ENCODE measurements around the gene ARR3.

DNA sequence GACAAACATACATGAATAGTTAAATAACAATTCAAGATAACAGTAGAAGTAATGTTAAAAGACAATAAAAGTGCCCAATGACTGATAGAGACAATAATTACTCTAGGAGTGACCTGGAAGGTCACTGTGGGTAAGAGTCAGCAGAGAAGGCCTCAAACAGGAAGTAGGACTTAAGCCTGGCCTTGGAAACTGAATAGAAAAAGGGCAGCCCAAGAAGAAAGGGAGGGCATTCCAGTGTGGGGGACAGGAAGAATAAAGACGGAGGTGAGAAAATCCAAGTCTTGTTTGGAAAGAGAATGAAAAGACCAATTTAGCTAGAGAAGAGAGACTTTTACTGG lies 14.1 kb upstream of the ARR3 start:
- TF ChIP-seq TCF12 (IDR thresholded peaks at IDR 0.05; ENCODE audit: low read depth) (no peak), EP300 (IDR thresholded peaks at IDR 0.05; ENCODE audit: borderline replicate concordance) (no peak), YY1 (IDR thresholded peaks at IDR 0.05; ENCODE audit: low read depth) (no peak), TAF1 (IDR thresholded peaks at IDR 0.05; ENCODE audit: low read depth) (no peak), EGR1 (IDR thresholded peaks at IDR 0.05) (no peak), FOXM1 (IDR thresholded peaks at IDR 0.05; ENCODE audit: borderline replicate concordance, low read depth) (no peak), RAD21 (IDR thresholded peaks at IDR 0.05; ENCODE audit: low read depth) (no peak), CREB1 (IDR thresholded peaks at IDR 0.05; ENCODE audit: low read depth) (no peak), CEBPB (IDR thresholded peaks at IDR 0.05) (no peak), ZBTB7A (IDR thresholded peaks at IDR 0.05; ENCODE audit: low read depth) (no peak), TEAD4 (IDR thresholded peaks at IDR 0.05) (no peak)
- TF ChIP-seq, protein P1, sequence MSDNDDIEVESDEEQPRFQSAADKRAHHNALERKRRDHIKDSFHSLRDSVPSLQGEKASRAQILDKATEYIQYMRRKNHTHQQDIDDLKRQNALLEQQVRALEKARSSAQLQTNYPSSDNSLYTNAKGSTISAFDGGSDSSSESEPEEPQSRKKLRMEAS (IDR thresholded peaks at IDR 0.05): no peak
- TF ChIP-seq, protein P2, sequence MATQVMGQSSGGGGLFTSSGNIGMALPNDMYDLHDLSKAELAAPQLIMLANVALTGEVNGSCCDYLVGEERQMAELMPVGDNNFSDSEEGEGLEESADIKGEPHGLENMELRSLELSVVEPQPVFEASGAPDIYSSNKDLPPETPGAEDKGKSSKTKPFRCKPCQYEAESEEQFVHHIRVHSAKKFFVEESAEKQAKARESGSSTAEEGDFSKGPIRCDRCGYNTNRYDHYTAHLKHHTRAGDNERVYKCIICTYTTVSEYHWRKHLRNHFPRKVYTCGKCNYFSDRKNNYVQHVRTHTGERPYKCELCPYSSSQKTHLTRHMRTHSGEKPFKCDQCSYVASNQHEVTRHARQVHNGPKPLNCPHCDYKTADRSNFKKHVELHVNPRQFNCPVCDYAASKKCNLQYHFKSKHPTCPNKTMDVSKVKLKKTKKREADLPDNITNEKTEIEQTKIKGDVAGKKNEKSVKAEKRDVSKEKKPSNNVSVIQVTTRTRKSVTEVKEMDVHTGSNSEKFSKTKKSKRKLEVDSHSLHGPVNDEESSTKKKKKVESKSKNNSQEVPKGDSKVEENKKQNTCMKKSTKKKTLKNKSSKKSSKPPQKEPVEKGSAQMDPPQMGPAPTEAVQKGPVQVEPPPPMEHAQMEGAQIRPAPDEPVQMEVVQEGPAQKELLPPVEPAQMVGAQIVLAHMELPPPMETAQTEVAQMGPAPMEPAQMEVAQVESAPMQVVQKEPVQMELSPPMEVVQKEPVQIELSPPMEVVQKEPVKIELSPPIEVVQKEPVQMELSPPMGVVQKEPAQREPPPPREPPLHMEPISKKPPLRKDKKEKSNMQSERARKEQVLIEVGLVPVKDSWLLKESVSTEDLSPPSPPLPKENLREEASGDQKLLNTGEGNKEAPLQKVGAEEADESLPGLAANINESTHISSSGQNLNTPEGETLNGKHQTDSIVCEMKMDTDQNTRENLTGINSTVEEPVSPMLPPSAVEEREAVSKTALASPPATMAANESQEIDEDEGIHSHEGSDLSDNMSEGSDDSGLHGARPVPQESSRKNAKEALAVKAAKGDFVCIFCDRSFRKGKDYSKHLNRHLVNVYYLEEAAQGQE (IDR thresholded peaks at IDR 0.05; ENCODE audit: low read depth): no peak

Data from Ishikawa (cell line).